ENCODE measurements around the gene TMEM165. TPM values are rescaled to one million over a fixed set of nuclear protein-coding genes. Genes with fewer than 3 reads are reported as not detected.

Gene TMEM165
- 100 to 1,000 TPM; 133 to 193 (median 168) TPM for total RNA-seq

- 0% methylated on average over 25 of the region's 95 CpGs for WGBS
- H3K9me3 ChIP-seq: no peaks in the 10 kb centered on the region
- intact Hi-C loops (cut with DNase I): loop anchor here (2.0 to 5.0 kb wide), 2 partner anchors 49 to 152 kb away; partner anchors contain the start of genes CLOCK and SRD5A3
Observed at GRCh38 chr4:55395529-55396307, at the start of gene TMEM165. TSS of gene TMEM165 (plus strand) at chr4:55395957. CDS start at chr4:55396190, 233 bp downstream.

GRCh38 chr4:55345980-55346850, 49.5 kb upstream of the TMEM165 start, which contains the start of gene SRD5A3:
TSS of gene SRD5A3 (plus strand) at chr4:55346242. CDS start at chr4:55346337, 95 bp downstream.
- no peaks in the 10 kb centered on the region for H3K27me3 ChIP-seq
- peak within 1 kb of the TSS; percentile 93 to 98 (median 96) for H3K27ac ChIP-seq (replicated peaks in 1 of 4)
- peak within 1 kb of the TSS; percentile 70 to 84 (median 78) for H3K4me3 ChIP-seq
- intact Hi-C loops (cut with DNase I): loop anchor here (2.0 to 10.0 kb wide), 4 partner anchors 49 to 521 kb away; partner anchors contain the start of genes CLOCK and TMEM165
- peaks cover 19 to 37% (median 29%) of the 10 kb centered on the region in 4 donors for H3K4me1 ChIP-seq
- WGBS: 2% methylated on average over 28 of the region's 95 CpGs
- peak; percentile 93 for DNase-seq (ENCODE audit: extremely low spot score)
- no peaks in the 10 kb centered on the region for H3K36me3 ChIP-seq
- H3K9me3 ChIP-seq: no peaks in the 10 kb centered on the region
- TF ChIP-seq POLR2AphosphoS5 (IDR thresholded peaks at IDR 0.05) (peak; percentile 63 to 64), CTCF (IDR thresholded peaks at IDR 0.05) (peak; percentile 87 to 96 (median 94)), POLR2A (IDR thresholded peaks at IDR 0.05; ENCODE audit: low read depth) (no peak)

More at GRCh38 chr4:55395529-55396307, at the start of gene TMEM165:
- H3K27me3 ChIP-seq: no peaks in the 10 kb centered on the region
- H3K4me3 ChIP-seq: peak within 1 kb of the TSS; percentile 88 to 100 (median 96)
- H3K36me3 ChIP-seq: peaks cover 0 to 2% (median 0%) of the 10 kb centered on the region in 4 donors
- peak; percentile 96 for DNase-seq (ENCODE audit: extremely low spot score)
- TF ChIP-seq EP300 (IDR thresholded peaks at IDR 0.05): no peak
- peak in 1 of 3 experiments; percentile 17 for TF ChIP-seq CTCF (IDR thresholded peaks at IDR 0.05)
- peak; percentile 97 for TF ChIP-seq POLR2A (IDR thresholded peaks at IDR 0.05; ENCODE audit: low read depth)
- peak; percentile 97 to 98 for TF ChIP-seq POLR2AphosphoS5 (IDR thresholded peaks at IDR 0.05)
- H3K27ac ChIP-seq (replicated peaks in 1 of 4): peak within 1 kb of the TSS; percentile 94 to 100 (median 100)
- H3K4me1 ChIP-seq: peaks cover 25 to 41% (median 39%) of the 10 kb centered on the region in 4 donors

- no peaks in the 10 kb centered on the region for H3K27me3 ChIP-seq
- TF ChIP-seq CTCF (IDR thresholded peaks at IDR 0.05): no peak
- TF ChIP-seq EP300 (IDR thresholded peaks at IDR 0.05): no peak
- TF ChIP-seq POLR2AphosphoS5 (IDR thresholded peaks at IDR 0.05): no peak
- TF ChIP-seq POLR2A (IDR thresholded peaks at IDR 0.05; ENCODE audit: low read depth): no peak
- WGBS: 49% methylated on average over 12 of the region's 16 CpGs
- peak overlapping the region; percentile 70 to 84 (median 78) for H3K4me3 ChIP-seq
- H3K27ac ChIP-seq (replicated peaks in 1 of 4): peak overlapping the region; percentile 93 to 98 (median 96)
- DNase-seq (ENCODE audit: extremely low spot score): no peak
- H3K4me1 ChIP-seq: peaks cover 19 to 37% (median 29%) of the 10 kb centered on the region in 4 donors
- H3K36me3 ChIP-seq: no peaks in the 10 kb centered on the region
- intact Hi-C loops (cut with DNase I): loop anchor here (2.0 to 10.0 kb wide), 4 partner anchors 48 to 520 kb away; partner anchors contain the start of genes CLOCK and TMEM165
- no peaks in the 10 kb centered on the region for H3K9me3 ChIP-seq
Observed at GRCh38 chr4:55346851-55347255, 48.9 kb upstream of the TMEM165 start.

GRCh38 chr4:55347610-55348228, 48.0 kb upstream of the TMEM165 start:
- peak overlapping the region; percentile 93 to 98 (median 96) for H3K27ac ChIP-seq (replicated peaks in 1 of 4)
- TF ChIP-seq POLR2AphosphoS5 (IDR thresholded peaks at IDR 0.05): no peak
- no peak for TF ChIP-seq CTCF (IDR thresholded peaks at IDR 0.05)
- TF ChIP-seq EP300 (IDR thresholded peaks at IDR 0.05): no peak
- TF ChIP-seq POLR2A (IDR thresholded peaks at IDR 0.05; ENCODE audit: low read depth): no peak
- no peaks in the 10 kb centered on the region for H3K36me3 ChIP-seq
- intact Hi-C loops (cut with DNase I): loop anchor here (2.0 to 10.0 kb wide), 4 partner anchors 47 to 520 kb away; partner anchors contain the start of genes CLOCK and TMEM165
- H3K9me3 ChIP-seq: no peaks in the 10 kb centered on the region
- H3K4me3 ChIP-seq: no peak overlapping the region
- no peaks in the 10 kb centered on the region for H3K27me3 ChIP-seq
- 95% methylated on average over 3 of the region's 3 CpGs for WGBS
- DNase-seq (ENCODE audit: extremely low spot score): no peak
- H3K4me1 ChIP-seq: peaks cover 19 to 37% (median 29%) of the 10 kb centered on the region in 4 donors
